Subcutaneous adipose tissue (tissue), 4 donors: ENCODE measurements around the gene USP31. TPM values are rescaled to one million over a fixed set of nuclear protein-coding genes. Genes with fewer than 3 reads are reported as not detected.

ENCODE experiments used
- total RNA-seq, 4 donors: library from RNA; depleted of rRNA; stranded (reverse); fragments of >200 nt; gene quantifications; one replicate each; pipeline ENCODE4 v1.1.0, GENCODE V29; 2016
- TF ChIP-seq, protein P1 (sequence below): fragments of 450-650 bp; IDR thresholded peaks from one replicate; pipeline ENCODE4 v1.5.1; 2016; ENCODE audit warnings: low read depth, mild to moderate bottlenecking, control low read depth, antibody characterized with exemption, moderate library complexity

The USP31 gene
- total RNA-seq, 4 donors from 2014 or later, result 6.3 to 18.6 (median 13.2) TPM

DNA sequence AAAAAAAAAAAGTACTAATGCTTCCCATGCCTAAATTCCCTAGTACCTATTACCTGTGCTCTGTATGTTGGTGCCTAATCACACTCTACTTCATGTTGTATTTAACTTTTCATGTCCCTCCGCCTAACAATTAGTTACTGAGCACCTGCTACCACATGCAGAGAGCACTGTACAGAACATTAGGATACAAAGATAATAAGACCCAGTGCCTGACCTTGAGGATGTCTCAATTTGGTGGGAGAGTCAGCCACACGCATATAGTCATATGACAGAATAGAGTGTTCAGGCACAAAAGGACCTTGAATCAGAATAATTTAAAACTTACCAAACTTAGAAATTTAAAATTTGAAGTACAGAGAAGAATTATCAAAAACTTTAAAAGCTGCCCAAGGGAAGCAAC, 42.1 kb downstream of the USP31 start:
- TF ChIP-seq, protein P1, sequence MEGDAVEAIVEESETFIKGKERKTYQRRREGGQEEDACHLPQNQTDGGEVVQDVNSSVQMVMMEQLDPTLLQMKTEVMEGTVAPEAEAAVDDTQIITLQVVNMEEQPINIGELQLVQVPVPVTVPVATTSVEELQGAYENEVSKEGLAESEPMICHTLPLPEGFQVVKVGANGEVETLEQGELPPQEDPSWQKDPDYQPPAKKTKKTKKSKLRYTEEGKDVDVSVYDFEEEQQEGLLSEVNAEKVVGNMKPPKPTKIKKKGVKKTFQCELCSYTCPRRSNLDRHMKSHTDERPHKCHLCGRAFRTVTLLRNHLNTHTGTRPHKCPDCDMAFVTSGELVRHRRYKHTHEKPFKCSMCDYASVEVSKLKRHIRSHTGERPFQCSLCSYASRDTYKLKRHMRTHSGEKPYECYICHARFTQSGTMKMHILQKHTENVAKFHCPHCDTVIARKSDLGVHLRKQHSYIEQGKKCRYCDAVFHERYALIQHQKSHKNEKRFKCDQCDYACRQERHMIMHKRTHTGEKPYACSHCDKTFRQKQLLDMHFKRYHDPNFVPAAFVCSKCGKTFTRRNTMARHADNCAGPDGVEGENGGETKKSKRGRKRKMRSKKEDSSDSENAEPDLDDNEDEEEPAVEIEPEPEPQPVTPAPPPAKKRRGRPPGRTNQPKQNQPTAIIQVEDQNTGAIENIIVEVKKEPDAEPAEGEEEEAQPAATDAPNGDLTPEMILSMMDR, result no peak

DNA sequence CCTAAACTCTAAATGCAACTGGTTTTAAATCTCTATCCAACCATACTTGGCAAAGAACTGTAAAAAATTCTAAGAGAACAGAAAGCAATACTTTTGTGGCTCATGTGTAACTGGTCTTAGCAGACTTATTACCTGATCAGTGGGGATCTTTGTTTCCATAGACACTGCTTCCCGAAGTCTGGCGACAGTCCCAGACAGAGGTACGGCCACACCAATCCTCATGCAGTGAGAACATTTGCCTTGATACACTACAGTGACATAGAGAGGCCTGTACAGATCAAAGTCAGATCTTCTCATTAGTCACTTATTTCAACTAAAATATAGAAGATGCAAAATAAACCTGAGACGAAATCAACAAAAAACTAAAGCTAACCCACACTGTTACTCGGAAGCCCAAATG, 43.9 kb downstream of the USP31 start:
- TF ChIP-seq, protein P1, result no peak

DNA sequence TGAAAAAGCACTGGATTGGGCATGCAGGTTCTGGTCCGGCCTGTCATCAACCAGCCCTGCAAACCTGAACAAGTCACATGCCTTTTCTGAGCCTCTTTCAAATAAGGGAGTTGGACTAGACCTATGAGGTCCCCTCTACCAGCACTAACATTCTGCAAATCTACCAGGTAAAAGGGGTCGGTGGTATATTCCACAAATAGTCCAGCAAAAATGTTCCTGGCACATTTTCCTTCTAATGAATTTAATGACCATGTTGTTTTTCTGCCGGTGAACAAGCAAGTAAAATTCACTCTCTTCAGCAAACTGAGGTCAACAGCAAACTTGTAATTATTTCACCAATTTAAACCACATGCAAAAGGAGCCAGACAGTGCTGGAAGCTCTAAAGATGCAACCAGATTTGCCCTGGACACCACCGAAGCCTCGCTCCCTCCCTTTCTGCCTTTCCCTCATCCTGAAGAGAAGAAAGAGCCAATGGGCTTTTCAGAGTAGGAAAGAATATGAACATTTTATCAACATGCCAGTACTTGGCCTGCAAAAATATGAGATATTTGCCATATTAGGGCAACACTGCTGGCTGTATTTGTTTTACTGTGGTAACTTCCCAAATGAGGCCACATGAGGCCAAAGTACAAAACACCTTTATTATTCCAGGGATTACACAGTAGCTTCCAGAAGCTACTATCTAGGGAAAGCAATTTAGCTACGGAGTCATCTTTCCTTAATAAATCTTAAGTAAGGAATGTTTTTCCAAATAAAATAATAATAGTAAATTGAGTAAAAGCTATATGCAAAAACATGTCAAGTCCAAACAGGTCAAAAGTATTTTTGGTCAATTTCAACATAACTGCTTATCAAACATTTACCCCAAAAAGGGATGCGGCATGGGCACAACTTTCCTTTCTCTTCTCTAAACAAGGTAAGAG, 45.0 kb downstream of the USP31 start:
- TF ChIP-seq, protein P1, result no peak

DNA sequence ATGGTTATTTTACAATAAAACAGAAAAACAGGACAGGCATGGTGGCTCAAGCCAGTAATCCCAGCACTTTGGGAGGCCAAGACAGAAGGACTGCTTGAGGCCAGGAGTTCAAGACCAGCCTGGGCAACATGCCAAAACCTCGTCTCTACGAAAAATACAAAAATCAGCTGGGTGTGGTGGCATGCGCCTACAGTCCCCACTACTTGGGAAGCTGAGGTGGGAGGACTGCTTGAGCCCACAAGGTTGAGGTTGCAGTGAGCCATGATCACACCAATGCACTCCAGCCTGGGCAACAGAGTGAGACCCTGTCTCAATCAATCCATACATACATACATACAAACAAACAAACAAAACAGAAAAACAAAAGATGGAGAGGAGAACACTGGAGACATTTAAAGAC, 45.6 kb downstream of the USP31 start:
- TF ChIP-seq, protein P1, result no peak

DNA sequence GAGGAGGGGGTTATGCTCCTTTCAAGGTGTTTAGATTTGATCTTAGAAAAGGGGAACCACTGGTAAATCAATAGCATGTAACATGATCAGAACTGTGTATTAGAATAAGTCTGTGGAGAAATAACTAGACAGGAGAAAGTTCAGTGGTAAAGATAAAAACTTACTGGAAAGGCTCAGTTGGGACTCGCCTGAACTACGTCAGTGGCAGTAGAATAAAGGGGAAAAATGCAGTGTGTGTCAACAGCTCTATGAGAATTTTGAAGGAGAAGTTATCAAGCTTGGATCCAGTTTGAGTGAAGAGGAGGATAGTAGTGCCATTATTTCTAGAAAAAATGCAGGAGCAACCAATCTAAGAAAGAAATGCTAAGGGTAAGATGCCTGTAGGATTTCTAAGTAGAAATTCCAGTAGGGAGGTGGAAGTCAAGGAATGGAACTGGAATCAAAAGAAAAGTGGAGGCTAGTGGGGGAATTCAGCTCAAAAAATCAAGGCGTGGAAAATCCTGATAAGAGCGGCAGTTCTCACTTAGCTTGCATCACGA, 48.2 kb downstream of the USP31 start:
- TF ChIP-seq, protein P1, result no peak

DNA sequence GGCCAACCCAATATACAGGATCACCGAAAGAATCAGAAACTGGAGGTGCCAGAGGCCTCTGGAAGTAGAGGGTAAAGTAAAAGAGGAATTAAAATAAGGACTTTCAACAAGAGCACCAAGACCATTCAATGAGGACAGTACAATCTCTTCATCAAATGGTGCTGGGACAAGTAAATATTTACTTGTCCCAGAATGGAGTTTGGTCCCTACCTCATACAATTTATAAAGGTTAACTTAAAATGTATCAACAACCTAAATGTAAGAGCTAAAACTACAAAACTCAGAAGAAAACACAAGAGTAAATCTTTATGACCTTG, 56.5 kb downstream of the USP31 start:
- TF ChIP-seq, protein P1, result no peak

DNA sequence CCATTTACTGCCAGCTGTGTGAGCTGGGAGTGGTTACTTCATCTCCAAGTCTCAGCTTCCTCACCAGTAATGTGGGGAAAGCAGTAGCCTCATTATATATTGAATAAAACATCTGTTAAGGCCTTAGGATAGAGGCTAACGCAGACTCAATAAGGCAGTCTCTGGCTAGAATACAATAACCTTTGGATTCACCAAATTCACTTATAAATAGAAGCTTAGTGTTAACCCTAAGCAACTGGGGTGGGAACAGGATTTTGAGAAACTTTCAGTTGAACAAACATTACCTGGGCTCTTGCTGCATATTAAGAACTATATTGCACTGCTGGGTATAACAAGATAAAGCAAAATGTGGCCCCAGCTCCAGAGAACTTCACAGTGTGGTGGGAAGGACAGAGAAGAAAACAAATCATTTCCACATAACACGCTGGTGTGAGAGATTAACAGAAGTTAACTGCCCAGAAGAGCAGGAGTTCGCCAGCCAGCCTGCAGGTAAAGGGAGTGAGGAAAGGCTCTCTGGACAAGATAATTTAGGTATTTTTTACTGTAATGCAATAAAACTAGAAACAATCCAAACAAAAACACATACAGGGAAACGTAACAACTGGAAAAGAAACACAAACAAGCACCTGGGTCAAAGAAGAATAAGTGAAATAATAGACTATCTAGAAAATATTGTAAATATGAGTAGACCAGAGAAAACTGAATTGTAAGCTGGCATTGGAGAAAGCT, 57.0 kb downstream of the USP31 start:
- TF ChIP-seq, protein P1, result no peak
